Choroid plexus epithelial cell (primary cell): Measurements from ENCODE around the gene HEBP1.

Experiments used
- DNase-seq: peaks from one replicate; pipeline ENCODE4 v3.0.0-alpha.2; 2010; ENCODE audit warnings: low read depth
- H3K4me3 ChIP-seq: 2 replicates; pipeline ENCODE4 v1.5.1; 2011; ENCODE audit warnings: low read depth, mild to moderate bottlenecking, control low read depth, low read length, moderate library complexity
- CTCF ChIP-seq: conservative IDR thresholded peaks from 2 replicates; pipeline ENCODE4 v1.5.1; 2011; ENCODE audit warnings: low read depth, mild to moderate bottlenecking, control low read depth, inconsistent platforms, low read length, moderate library complexity

The HEBP1 gene

DNA sequence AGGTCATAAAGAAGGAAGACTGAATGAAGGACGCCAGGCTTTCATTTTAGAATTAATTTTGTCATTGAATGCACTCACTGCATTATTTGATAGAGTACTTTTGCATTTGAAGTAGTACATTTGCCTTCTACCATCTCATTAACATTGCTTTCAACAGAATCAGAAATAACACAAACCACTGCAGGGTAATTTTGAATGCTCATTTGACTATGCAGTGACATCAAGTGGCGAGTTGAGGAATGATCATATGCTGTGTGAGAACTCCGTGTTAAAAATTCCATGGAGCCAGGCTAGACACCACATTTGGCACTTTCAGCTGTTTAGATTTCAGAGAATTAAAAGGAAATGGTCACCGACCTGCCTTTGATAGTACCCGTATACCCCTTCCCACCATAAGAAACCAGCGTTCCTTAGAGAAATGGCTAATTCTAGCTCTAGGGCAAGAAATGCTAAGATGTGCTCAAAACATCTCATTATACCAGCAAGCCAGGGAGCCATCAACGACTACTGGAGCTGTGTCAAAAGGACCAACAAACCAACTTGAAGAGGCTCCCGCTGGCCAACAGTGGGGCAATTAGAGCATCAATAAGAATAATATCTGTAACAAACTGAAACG lies 16.5 kb downstream of the HEBP1 start:
- peak; percentile 80 for DNase-seq
- H3K4me3 ChIP-seq: no peak overlapping the region
- TF ChIP-seq CTCF: peak; percentile 71

GRCh38 chr12:12982331-12982730 lies 17.7 kb downstream of the HEBP1 start:
- H3K4me3 ChIP-seq: no peak overlapping the region
- DNase-seq: no peak
- TF ChIP-seq CTCF: no peak

GRCh38 chr12:12979731-12980259 lies 20.3 kb downstream of the HEBP1 start:
- no peak for TF ChIP-seq CTCF
- peak; percentile 97 for DNase-seq

DNA sequence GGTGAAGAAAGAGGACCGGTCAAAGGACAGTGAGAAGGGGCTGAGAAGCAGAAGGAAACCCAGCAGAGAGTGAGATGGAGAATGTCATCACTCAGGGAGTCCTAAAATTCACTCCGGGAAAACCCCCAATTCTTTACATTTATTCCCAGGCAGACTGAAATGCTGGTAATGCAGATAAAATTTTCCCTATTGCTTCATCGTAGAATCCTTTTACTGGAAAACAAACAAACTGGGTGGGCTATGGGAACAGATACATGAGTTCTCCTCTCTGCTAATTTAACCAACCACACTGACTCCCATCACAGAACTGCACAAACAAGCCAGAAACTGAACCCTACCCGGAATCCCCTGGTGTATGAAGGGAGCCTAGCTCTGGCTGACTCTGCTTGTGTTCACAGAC lies 20.9 kb downstream of the HEBP1 start:
- TF ChIP-seq CTCF: peak; percentile 15
- no peak overlapping the region for H3K4me3 ChIP-seq
- DNase-seq: peak; percentile 83

More at GRCh38 chr12:12979731-12980259, 20.3 kb downstream of the HEBP1 start:
- no peak overlapping the region for H3K4me3 ChIP-seq

DNA sequence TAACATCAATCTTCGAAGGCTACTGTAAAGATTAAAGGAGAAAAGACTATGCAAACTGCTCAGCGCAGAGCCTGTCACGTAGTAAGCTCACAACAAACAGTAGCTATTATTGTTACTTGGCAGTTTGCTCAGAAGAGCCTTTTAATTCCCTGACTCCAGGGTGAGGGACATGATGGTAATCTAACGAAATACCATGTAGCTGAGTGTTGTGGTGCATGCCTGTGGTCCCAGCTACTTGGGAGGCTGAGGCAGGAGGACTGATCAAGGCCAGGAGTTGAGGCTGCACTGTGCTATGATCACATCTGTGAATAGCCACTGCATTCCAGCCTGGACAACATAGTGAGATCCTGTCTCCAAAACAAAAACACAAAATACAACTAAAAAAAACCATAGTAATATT lies 22.8 kb downstream of the HEBP1 start:
- no peak for TF ChIP-seq CTCF
- no peak for DNase-seq

DNA sequence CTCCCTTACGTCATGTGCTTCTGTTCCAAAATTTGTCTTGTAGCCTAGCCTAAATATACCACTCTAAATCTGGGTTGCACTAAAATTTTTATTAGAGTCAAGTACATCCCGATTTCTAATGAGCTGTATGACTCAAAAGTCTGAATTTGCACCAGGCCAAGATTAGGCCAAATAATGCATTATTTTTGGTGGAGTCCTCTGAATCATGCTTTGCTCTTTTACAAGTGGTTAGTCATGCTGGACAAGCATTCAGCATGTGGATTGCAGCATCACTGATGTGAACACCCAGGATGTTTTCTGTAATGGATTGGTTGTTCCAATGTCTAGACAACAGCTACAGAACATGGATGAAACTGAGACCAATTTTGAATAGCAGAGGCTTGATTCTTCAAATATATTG lies 23.7 kb downstream of the HEBP1 start:
- peak; percentile 96 for DNase-seq
- H3K4me3 ChIP-seq: no peak overlapping the region
- no peak for TF ChIP-seq CTCF

More for the DNA sequence above, 22.8 kb downstream of the HEBP1 start:
- no peak overlapping the region for H3K4me3 ChIP-seq
